HTERT RPE-1 (cell line): ENCODE results near the gene PAK5.

ENCODE experiments used
- in situ Hi-C: fragments of 300-500 bp; cut with MboI; formaldehyde crosslinking; loops from 4 replicates; pipeline ENCODE4 v1.14.3; 2020; ENCODE audit warnings: low sequenced_read_pairs

PAK5 gene

GRCh38 chr20:9532069-9532838, 306.6 kb downstream of the PAK5 start:
- in situ Hi-C loops, result no loop called here

- in situ Hi-C loops, result no loop called here
Observed at GRCh38 chr20:9531581-9531980, 307.3 kb downstream of the PAK5 start.

DNA sequence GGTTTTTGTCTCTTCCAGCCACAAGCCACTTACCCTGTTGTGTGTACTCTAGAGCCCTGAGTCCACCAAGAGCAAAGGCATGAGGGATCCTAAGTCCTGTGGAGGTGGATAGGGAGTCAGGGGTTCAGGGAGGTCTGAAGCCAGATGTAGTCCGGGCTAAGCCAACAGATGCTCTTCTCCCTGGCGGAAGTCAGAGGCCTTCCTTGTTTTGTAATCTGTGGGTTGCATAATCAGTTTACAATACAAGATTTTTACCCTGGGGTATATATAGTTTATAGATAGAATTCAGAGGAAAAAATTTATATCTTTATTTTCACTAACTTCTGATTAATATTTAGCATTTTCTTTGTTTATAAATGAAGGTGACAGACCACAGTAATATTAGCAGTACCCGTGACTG, 315.2 kb downstream of the PAK5 start:
- in situ Hi-C loops, result no loop called here

GRCh38 chr20:9520086-9520485, 318.8 kb downstream of the PAK5 start:
- in situ Hi-C loops, result no loop called here

GRCh38 chr20:9518576-9519175, 320.2 kb downstream of the PAK5 start:
- in situ Hi-C loops, result no loop called here

- in situ Hi-C loops, result no loop called here
Observed at GRCh38 chr20:9517297-9518162, 321.3 kb downstream of the PAK5 start.

- in situ Hi-C loops, result no loop called here
Observed at GRCh38 chr20:9516234-9516871, 322.5 kb downstream of the PAK5 start.

DNA sequence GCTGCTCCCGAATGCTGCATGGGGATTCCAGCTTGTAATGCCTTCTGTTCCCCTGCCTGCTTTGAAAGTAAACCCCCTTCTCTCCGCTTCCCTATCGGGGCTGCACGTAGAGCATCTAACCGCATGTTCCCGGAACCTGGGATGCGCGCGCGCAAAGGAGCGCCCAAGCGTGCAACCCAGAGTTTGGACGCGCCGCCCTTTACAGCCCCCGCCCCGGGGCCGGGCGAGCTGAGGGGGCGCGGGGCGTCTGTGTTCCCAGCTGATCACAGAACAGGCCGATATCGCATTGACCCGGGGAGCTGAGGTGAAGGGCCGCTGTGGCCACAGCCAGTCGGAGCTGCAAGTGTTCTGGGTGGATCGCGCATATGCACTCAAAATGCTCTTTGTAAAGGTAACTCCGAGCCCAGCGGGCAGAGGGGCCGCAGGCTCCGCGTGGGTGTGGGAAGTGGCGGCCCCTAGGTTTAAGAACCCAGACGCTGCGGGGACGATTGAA, 323.1 kb downstream of the PAK5 start:
- in situ Hi-C loops, result no loop called here

GRCh38 chr20:9515214-9515585, 323.7 kb downstream of the PAK5 start:
- in situ Hi-C loops, result no loop called here

GRCh38 chr20:9514461-9515213, 324.2 kb downstream of the PAK5 start, which contains the start of gene LAMP5:
Gene LAMP5, plus strand, starts transcription at chr20:9514590. Its CDS starts 263 bp downstream, at chr20:9514853.
- in situ Hi-C loops, result no loop called here

DNA sequence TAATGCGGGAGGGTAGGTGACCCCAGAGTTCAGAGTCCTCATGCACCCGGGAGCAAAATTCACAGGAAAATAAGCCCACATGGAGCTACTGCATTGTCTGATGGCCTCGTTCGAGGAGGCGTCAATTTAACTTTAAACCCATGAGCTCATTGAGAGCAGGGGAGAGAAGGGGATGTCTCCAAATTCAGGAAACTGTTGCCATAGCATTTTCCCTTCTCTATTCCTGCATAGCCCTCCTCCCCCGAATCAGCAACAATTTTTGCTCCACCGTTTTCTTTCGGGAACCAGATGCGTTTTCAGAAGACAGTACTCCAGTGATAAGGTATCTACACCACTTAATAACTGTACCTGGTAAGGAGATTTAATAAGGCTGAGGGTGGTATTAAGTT, 324.8 kb downstream of the PAK5 start:
- in situ Hi-C loops, result no loop called here

DNA sequence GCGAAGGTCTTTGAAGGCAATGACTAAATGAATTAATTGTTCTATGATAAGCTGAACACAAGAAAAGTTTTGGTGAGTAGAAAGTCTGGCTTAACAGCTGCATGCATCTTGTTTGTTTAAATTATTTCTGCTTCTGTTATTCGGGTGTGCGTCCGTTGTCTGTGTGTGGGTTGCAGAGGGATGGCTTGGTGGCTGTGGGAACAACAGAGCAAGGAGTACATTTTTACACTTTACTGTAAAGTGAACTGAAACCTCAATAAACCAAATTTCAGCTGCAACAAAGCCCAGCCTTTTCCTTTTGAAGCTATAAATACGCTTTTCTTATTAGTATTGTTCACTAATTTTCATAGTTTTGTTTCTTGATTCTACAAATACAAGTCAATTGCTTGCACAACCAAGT, 328.0 kb downstream of the PAK5 start:
- in situ Hi-C loops, result no loop called here

- in situ Hi-C loops, result no loop called here
Observed at GRCh38 chr20:9509246-9509645, 329.6 kb downstream of the PAK5 start.

DNA sequence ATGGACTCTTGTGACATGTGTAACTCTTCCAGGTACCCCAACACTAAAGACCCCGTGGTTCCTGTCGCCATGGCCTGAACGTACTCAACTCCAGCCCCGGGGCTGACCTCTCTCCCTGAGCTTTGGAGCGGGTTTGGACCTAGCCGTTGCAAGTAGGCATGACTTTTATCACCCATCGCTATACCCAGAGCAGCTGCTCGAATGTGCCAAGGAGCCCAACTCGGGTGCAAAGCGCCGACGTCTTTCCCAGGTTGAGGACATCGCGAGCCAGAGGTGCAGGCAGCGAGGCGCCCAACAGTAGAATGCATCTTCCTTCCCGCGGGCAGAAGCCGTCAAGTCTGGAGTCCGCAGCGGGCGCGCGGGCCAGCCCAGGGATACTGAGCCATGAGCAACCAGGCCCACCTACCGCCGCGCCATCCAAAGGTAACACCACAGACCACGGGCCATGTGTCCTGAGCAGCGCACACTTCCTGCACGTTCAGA, 330.1 kb downstream of the PAK5 start:
- in situ Hi-C loops, result no loop called here

DNA sequence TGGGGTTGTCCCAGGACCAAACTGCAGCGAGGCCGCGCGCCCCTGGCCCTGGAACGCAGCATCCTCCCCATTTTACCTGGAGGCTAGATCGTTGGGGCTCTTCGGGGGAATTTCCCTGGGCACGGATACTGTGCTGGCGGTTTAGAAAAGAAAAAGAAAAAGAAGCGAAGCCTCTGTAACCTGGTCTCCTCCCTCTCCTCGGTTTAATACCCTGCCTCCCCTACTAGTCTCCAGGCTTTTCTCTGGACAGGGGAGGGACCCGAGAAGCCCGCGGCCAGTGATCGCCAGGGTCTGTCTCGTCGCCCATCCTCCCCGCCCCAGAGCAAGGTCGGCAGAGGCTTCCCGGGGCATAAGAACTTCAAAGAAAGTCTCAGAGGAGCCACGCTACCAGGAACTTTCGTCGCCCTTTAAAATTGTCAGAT, 330.6 kb downstream of the PAK5 start:
- in situ Hi-C loops, result no loop called here

DNA sequence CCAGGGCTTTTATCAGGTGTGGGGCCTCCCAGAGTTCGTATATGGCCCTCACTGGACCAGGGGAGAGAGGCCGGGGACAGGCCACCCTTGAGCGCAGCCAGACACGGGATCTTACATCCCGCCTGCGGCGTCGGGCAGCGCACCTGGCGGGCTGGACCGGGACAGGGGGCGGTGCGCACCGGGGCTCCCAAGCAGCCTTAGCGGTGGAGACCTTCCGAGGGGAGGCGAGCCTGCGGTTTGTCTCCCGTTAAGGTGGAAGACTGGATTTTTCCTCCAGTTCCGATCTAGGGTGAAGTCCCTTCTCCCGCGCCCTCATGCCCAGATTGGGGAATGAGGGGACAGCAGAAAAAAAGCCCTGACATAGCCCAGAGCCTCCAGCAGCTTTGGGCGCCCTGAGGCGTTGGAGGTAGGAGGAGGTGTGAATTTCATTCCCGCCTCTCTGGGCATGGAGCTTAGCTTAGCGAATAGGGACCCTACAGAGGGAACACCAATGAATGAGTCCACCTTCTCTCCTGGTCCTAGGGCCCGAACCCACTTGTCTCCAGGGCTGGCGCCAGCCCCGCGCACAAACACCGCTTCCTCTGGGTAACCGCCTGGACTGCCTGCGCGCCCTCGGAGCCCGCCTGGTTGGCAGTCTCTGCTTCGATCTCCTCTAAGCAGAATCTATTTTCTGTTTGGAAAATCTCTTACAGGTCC, 331.2 kb downstream of the PAK5 start:
- in situ Hi-C loops, result no loop called here

- in situ Hi-C loops, result no loop called here
Observed at GRCh38 chr20:9506964-9507369, 331.9 kb downstream of the PAK5 start.

GRCh38 chr20:9506280-9506821, 332.5 kb downstream of the PAK5 start:
- in situ Hi-C loops, result no loop called here

- in situ Hi-C loops, result no loop called here
Observed at GRCh38 chr20:9503526-9504245, 335.2 kb downstream of the PAK5 start.
